ENCODE measurements around the gene MUC2.

DNA sequence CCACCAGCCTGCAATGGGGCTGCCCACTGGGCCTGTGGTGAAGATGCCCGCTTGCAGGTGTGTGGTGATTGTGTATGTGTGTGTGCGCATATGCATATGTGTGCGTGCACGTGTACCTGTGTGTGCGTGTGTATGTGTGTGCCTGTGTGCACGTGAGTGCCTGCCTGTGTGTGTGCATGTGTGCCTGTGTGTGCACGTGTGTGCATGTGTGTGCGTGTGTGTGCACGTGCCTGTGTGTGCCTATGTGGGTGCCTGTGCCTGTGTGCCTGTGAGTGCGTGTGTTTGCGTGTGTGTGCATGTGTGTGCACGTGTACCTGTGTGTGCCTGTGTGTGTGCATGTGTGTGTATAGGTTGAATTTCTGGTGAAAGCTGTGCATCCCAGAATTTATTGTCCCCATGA, 35.8 kb upstream of the MUC2 start:
- TF ChIP-seq POLR2A (IDR thresholded peaks at IDR 0.05; ENCODE audit: low read depth, low read length) (no peak), MYC (IDR thresholded peaks at IDR 0.05; ENCODE audit: insufficient read depth, insufficient read length, insufficient replicate concordance, low read length, severe bottlenecking) (no peak), RCOR1 (conservative IDR thresholded peaks at IDR 0.05; ENCODE audit: low read depth, low read length) (no peak), NFYB (IDR thresholded peaks at IDR 0.05; ENCODE audit: insufficient read depth, low read depth, low read length) (no peak), PAX5 (IDR thresholded peaks at IDR 0.05; ENCODE audit: borderline replicate concordance, low read depth, low read length) (no peak), YY1 (IDR thresholded peaks at IDR 0.05; ENCODE audit: low read depth, low read length) (no peak), EP300 (IDR thresholded peaks at IDR 0.05; ENCODE audit: borderline replicate concordance in 1 of 2, control insufficient read depth in 1 of 2, low read depth in 2 of 2, low read length in 2 of 2) (no peak), SPI1 (IDR thresholded peaks at IDR 0.05; ENCODE audit: borderline replicate concordance, insufficient read depth, low read depth, low read length) (no peak)
- TF ChIP-seq, protein P1, sequence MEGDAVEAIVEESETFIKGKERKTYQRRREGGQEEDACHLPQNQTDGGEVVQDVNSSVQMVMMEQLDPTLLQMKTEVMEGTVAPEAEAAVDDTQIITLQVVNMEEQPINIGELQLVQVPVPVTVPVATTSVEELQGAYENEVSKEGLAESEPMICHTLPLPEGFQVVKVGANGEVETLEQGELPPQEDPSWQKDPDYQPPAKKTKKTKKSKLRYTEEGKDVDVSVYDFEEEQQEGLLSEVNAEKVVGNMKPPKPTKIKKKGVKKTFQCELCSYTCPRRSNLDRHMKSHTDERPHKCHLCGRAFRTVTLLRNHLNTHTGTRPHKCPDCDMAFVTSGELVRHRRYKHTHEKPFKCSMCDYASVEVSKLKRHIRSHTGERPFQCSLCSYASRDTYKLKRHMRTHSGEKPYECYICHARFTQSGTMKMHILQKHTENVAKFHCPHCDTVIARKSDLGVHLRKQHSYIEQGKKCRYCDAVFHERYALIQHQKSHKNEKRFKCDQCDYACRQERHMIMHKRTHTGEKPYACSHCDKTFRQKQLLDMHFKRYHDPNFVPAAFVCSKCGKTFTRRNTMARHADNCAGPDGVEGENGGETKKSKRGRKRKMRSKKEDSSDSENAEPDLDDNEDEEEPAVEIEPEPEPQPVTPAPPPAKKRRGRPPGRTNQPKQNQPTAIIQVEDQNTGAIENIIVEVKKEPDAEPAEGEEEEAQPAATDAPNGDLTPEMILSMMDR (IDR thresholded peaks at IDR 0.05 in 2 of 3, conservative IDR thresholded peaks at IDR 0.05 in 1 of 3; ENCODE audit: control insufficient read depth in 2 of 3, extremely low read depth in 1 of 3, insufficient read depth in 1 of 3, low read depth in 3 of 3, low read length in 3 of 3), result no peak
